Mesenchymal stem cell (in vitro differentiated cells and primary cell): ENCODE measurements around the gene MAB21L2. TPM values are rescaled to one million over a fixed set of nuclear protein-coding genes. Genes with fewer than 3 reads are reported as not detected.
"Not testable (repeated sequence)": the region's sequence is repeated elsewhere in the genome, so short reads cannot be mapped to it uniquely, and the experiment has no call there.

Source experiments
- DNase-seq: peaks from one replicate; pipeline ENCODE4 v3.0.0-alpha.2; 2013
- H2AFZ ChIP-seq: one replicate; pipeline ENCODE4 v1.6.1; 2013; ENCODE audit warnings: low read depth, mild to moderate bottlenecking, control low read depth, inconsistent platforms, low read length, moderate library complexity
- H2AK5ac ChIP-seq: 2 replicates; pipeline ENCODE4 v1.6.1; 2013; ENCODE audit warnings: low read length, moderate library complexity, mild to moderate bottlenecking, inconsistent platforms; ENCODE audit not compliant: severe bottlenecking
- H2BK120ac ChIP-seq: one replicate; pipeline ENCODE4 v1.6.1; 2013; ENCODE audit warnings: low read depth, mild to moderate bottlenecking, inconsistent platforms, low read length, moderate library complexity
- H2BK12ac ChIP-seq, 2 experiments: one replicate each; pipeline ENCODE4 v1.6.1; 2013; ENCODE audit warnings: inconsistent platforms in 2 of 2, low read length in 2 of 2, mild to moderate bottlenecking in 2 of 2, moderate library complexity in 2 of 2, control low read depth in 1 of 2
- H2BK15ac ChIP-seq: one replicate; pipeline ENCODE4 v1.6.1; 2013; ENCODE audit warnings: mild to moderate bottlenecking, low read depth, inconsistent platforms; ENCODE audit not compliant: poor library complexity, severe bottlenecking
- H2BK5ac ChIP-seq: 2 replicates; pipeline ENCODE4 v1.6.1; 2013; ENCODE audit warnings: low read depth, mild to moderate bottlenecking, low read length, control low read depth, inconsistent platforms; ENCODE audit not compliant: poor library complexity, severe bottlenecking
- H3K14ac ChIP-seq, 2 experiments: one replicate each; pipeline ENCODE4 v1.6.1; 2013; ENCODE audit warnings: inconsistent platforms in 2 of 2, low read length in 2 of 2, control low read depth in 1 of 2, mild to moderate bottlenecking in 1 of 2, moderate library complexity in 1 of 2
- H3K18ac ChIP-seq, 2 experiments: one replicate each; pipeline ENCODE4 v1.6.1; 2013; ENCODE audit warnings: inconsistent platforms in 2 of 2, low read length in 2 of 2, control low read depth in 1 of 2, low read depth in 1 of 2, mild to moderate bottlenecking in 1 of 2
- H3K23ac ChIP-seq, 2 experiments: one replicate each; pipeline ENCODE4 v1.6.1; 2013; ENCODE audit warnings: inconsistent platforms in 2 of 2, low read length in 2 of 2, mild to moderate bottlenecking in 2 of 2, moderate library complexity in 2 of 2, control low read depth in 1 of 2
- H3K27ac ChIP-seq: 2 replicates; pipeline ENCODE4 v1.5.1; 2013; ENCODE audit warnings: mild to moderate bottlenecking, moderate library complexity, low read length, control low read depth, inconsistent platforms; ENCODE audit not compliant: poor library complexity, severe bottlenecking
- H3K27me3 ChIP-seq, 2 experiments: 2 replicates each; pipeline versions ENCODE4 v1.6.1 to v1.7.0; 2013; ENCODE audit warnings: low read length in 2 of 2, mild to moderate bottlenecking in 2 of 2, moderate library complexity in 2 of 2, control low read depth in 1 of 2, inconsistent platforms in 1 of 2; ENCODE audit not compliant: control insufficient read depth in 1 of 2, insufficient read depth in 1 of 2
- H3K36me3 ChIP-seq, 2 experiments: 2 replicates each; pipeline versions ENCODE4 v1.6.1 to v1.7.0; 2013; ENCODE audit warnings: low read length in 2 of 2, control low read depth in 1 of 2, inconsistent platforms in 1 of 2, low read depth in 1 of 2, mild to moderate bottlenecking in 1 of 2; ENCODE audit not compliant: insufficient read depth in 2 of 2, control insufficient read depth in 1 of 2
- H3K4ac ChIP-seq, 2 experiments: one replicate each; pipeline ENCODE4 v1.6.1; 2013; ENCODE audit warnings: inconsistent platforms in 2 of 2, low read length in 2 of 2, mild to moderate bottlenecking in 2 of 2, moderate library complexity in 2 of 2, control low read depth in 1 of 2, low read depth in 1 of 2
- H3K4me1 ChIP-seq: 2 replicates; pipeline ENCODE4 v1.6.1; 2013; ENCODE audit warnings: low read depth, low read length, control low read depth; ENCODE audit not compliant: control insufficient read depth, insufficient read depth
- H3K4me2 ChIP-seq: 2 replicates; pipeline ENCODE4 v1.6.1; 2013; ENCODE audit warnings: low read length, mild to moderate bottlenecking, inconsistent platforms; ENCODE audit not compliant: poor library complexity, severe bottlenecking
- H3K4me3 ChIP-seq, 2 experiments: 2 replicates each; pipeline versions ENCODE4 v1.5.1 to v1.7.0; 2013; ENCODE audit warnings: low read length in 2 of 2, mild to moderate bottlenecking in 2 of 2, control low read depth in 1 of 2, low read depth in 1 of 2; ENCODE audit not compliant: insufficient read depth in 1 of 2
- H3K79me1 ChIP-seq: replicated peaks from 2 replicates; pipeline ENCODE4 v1.6.1; 2013; ENCODE audit warnings: mild to moderate bottlenecking, control low read depth, low read length, inconsistent platforms; ENCODE audit not compliant: poor library complexity, severe bottlenecking
- H3K9ac ChIP-seq: 2 replicates; pipeline ENCODE4 v1.7.0; 2013; ENCODE audit warnings: mild to moderate bottlenecking, low read length, moderate library complexity
- H3K9me3 ChIP-seq: 2 replicates; pipeline ENCODE4 v1.7.0; 2013; ENCODE audit warnings: mild to moderate bottlenecking, low read length; ENCODE audit not compliant: control insufficient read depth
- H4K8ac ChIP-seq: one replicate; pipeline ENCODE4 v1.6.1; 2013; ENCODE audit warnings: inconsistent platforms, mild to moderate bottlenecking, low read length, moderate library complexity
- H4K91ac ChIP-seq: one replicate; pipeline ENCODE4 v1.6.1; 2013; ENCODE audit warnings: mild to moderate bottlenecking, low read length, inconsistent platforms
- WGBS: methylation state at CpG from one replicate; pipeline ENCODE4 v1.1.7; 2013; ENCODE audit warnings: mixed read lengths; 5-methylcytosine and 5-hydroxymethylcytosine counted together
- polyA plus RNA-seq, 2 experiments: library from polyadenylated mRNA; stranded (reverse); fragments of 200-250 nt; gene quantifications; one replicate each; pipeline ENCODE4 v1.2.3, GENCODE V29; 2013

Gene MAB21L2
- 12.8 TPM for polyA plus RNA-seq (2013, experiment 1 of 2)
- polyA plus RNA-seq (2013, experiment 2 of 2), result 12.9 TPM

GRCh38 chr4:150582146-150582872 is at the start of gene MAB21L2:
TSS of gene MAB21L2 (plus strand) at chr4:150582151. CDS start at chr4:150583030, 879 bp downstream.
- H3K18ac ChIP-seq, result peak within 1 kb of the TSS; percentile 35 to 92
- H3K9ac ChIP-seq, result no peak within 1 kb of the TSS
- H3K9me3 ChIP-seq, result peaks cover 19% of the 10 kb centered on the region
- 1% methylated on average over 23 of the region's 27 CpGs for WGBS
- H3K4me1 ChIP-seq, result peaks cover 14% of the 10 kb centered on the region
- H4K91ac ChIP-seq, result peak within 1 kb of the TSS; percentile 48
- no peaks in the 10 kb centered on the region for H3K27me3 ChIP-seq
- H3K14ac ChIP-seq, result peak within 1 kb of the TSS in 1 of 2 experiments; percentile 89
- H2BK5ac ChIP-seq, result no peak within 1 kb of the TSS
- H3K23ac ChIP-seq, result peak within 1 kb of the TSS in 1 of 2 experiments; percentile 72
- H4K8ac ChIP-seq, result no peak within 1 kb of the TSS
- H2BK120ac ChIP-seq, result no peak within 1 kb of the TSS
- H3K4me2 ChIP-seq, result peak within 1 kb of the TSS; percentile 92
- peaks cover 2% of the 10 kb centered on the region for H3K79me1 ChIP-seq
- no peak within 1 kb of the TSS for H2AK5ac ChIP-seq
- H2AFZ ChIP-seq, result no peak within 1 kb of the TSS
- peak; percentile 80 for DNase-seq
- peak within 1 kb of the TSS; percentile 86 for H3K27ac ChIP-seq
- peak within 1 kb of the TSS; percentile 35 to 64 for H3K4me3 ChIP-seq
- H2BK12ac ChIP-seq, result peak within 1 kb of the TSS in 1 of 2 experiments; percentile 95
- no peak within 1 kb of the TSS for H2BK15ac ChIP-seq
- H3K4ac ChIP-seq, result peak within 1 kb of the TSS in 1 of 2 experiments; percentile 59
- H3K36me3 ChIP-seq, result peaks cover 0 to 4% of the 10 kb centered on the region in 2 experiments

- H3K27ac ChIP-seq, result no peak overlapping the region
- H3K79me1 ChIP-seq, result peaks cover 1% of the 10 kb centered on the region
- no peak for DNase-seq
- H3K23ac ChIP-seq, result no peak overlapping the region
- no peak overlapping the region for H2AFZ ChIP-seq
- H3K9me3 ChIP-seq, result no peaks in the 10 kb centered on the region
- no peak overlapping the region for H2BK12ac ChIP-seq
- no peak overlapping the region for H3K9ac ChIP-seq
- H3K36me3 ChIP-seq, result no peaks in the 10 kb centered on the region
- H3K14ac ChIP-seq, result no peak overlapping the region
- H3K27me3 ChIP-seq, result no peaks in the 10 kb centered on the region
- no peak overlapping the region for H2BK120ac ChIP-seq
- H4K8ac ChIP-seq, result no peak overlapping the region
- H4K91ac ChIP-seq, result no peak overlapping the region
- no peak overlapping the region for H3K4ac ChIP-seq
- H3K4me1 ChIP-seq, result no peaks in the 10 kb centered on the region
- 97% methylated on average over 2 of the region's 3 CpGs for WGBS
- H2AK5ac ChIP-seq, result no peak overlapping the region
- H3K18ac ChIP-seq, result no peak overlapping the region
- no peak overlapping the region for H3K4me2 ChIP-seq
- H3K4me3 ChIP-seq, result no peak overlapping the region
- no peak overlapping the region for H2BK15ac ChIP-seq
- H2BK5ac ChIP-seq, result no peak overlapping the region
Measured at GRCh38 chr4:150533673-150534072, 48.3 kb upstream of the MAB21L2 start.

- no peaks in the 10 kb centered on the region for H3K36me3 ChIP-seq
- no peak overlapping the region for H3K4me3 ChIP-seq
- no peak overlapping the region for H3K9ac ChIP-seq
- H3K23ac ChIP-seq, result no peak overlapping the region
- no peaks in the 10 kb centered on the region for H3K9me3 ChIP-seq
- no peak overlapping the region for H4K8ac ChIP-seq
- H2AK5ac ChIP-seq, result no peak overlapping the region
- no peak overlapping the region for H2BK12ac ChIP-seq
- no peak for DNase-seq
- H3K14ac ChIP-seq, result no peak overlapping the region
- no peak overlapping the region for H3K4me2 ChIP-seq
- H3K79me1 ChIP-seq, result peaks cover 1% of the 10 kb centered on the region
- no peak overlapping the region for H3K27ac ChIP-seq
- H3K4ac ChIP-seq, result no peak overlapping the region
- no peak overlapping the region for H3K18ac ChIP-seq
- no peak overlapping the region for H2BK15ac ChIP-seq
- no peak overlapping the region for H2BK120ac ChIP-seq
- no peaks in the 10 kb centered on the region for H3K27me3 ChIP-seq
- H2BK5ac ChIP-seq, result no peak overlapping the region
- H2AFZ ChIP-seq, result no peak overlapping the region
- no peaks in the 10 kb centered on the region for H3K4me1 ChIP-seq
- no peak overlapping the region for H4K91ac ChIP-seq
Measured at GRCh38 chr4:150534818-150535217, 47.1 kb upstream of the MAB21L2 start.

GRCh38 chr4:150537911-150538310 is 44.0 kb upstream of the MAB21L2 start:
- H3K14ac ChIP-seq, H3K9ac ChIP-seq, H4K91ac ChIP-seq, H3K4me3 ChIP-seq, H3K23ac ChIP-seq, H3K9me3 ChIP-seq, H3K4ac ChIP-seq, H4K8ac ChIP-seq, H2BK5ac ChIP-seq, H2BK15ac ChIP-seq, H3K27ac ChIP-seq, H2BK120ac ChIP-seq, H2AK5ac ChIP-seq, H3K4me1 ChIP-seq, H3K27me3 ChIP-seq, H2AFZ ChIP-seq, H3K18ac ChIP-seq, H3K4me2 ChIP-seq, H3K36me3 ChIP-seq, H2BK12ac ChIP-seq, H3K79me1 ChIP-seq, DNase-seq: not testable (repeated sequence)
- WGBS, result 100% methylated on average over 2 of the region's 3 CpGs
